Trophoblast cell (in vitro differentiated cells and primary cell): ENCODE results near the gene RAI1.

Source experiments
- DNase-seq, 2 donors: peaks; one replicate each; pipeline ENCODE4 v3.0.0-alpha.2; 2016
- H2AFZ ChIP-seq: 2 replicates; pipeline ENCODE4 v1.6.1; 2013; ENCODE audit warnings: low read length, moderate library complexity, mild to moderate bottlenecking; ENCODE audit not compliant: insufficient read depth, poor library complexity
- H2AK5ac ChIP-seq: 2 replicates; pipeline ENCODE4 v1.6.1; 2013; ENCODE audit warnings: mild to moderate bottlenecking, low read length
- H2BK120ac ChIP-seq: 2 replicates; pipeline ENCODE4 v1.6.1; 2013; ENCODE audit warnings: low read length, mild to moderate bottlenecking, moderate library complexity; ENCODE audit not compliant: insufficient read depth, poor library complexity
- H2BK12ac ChIP-seq: 2 replicates; pipeline ENCODE4 v1.6.1; 2013; ENCODE audit warnings: mild to moderate bottlenecking, low read length, moderate library complexity
- H2BK5ac ChIP-seq: 2 replicates; pipeline ENCODE4 v1.6.1; 2013; ENCODE audit warnings: low read length, low read depth, moderate library complexity, mild to moderate bottlenecking; ENCODE audit not compliant: poor library complexity
- H3K14ac ChIP-seq: 2 replicates; pipeline ENCODE4 v1.6.1; 2013; ENCODE audit warnings: mild to moderate bottlenecking, low read length
- H3K18ac ChIP-seq: 2 replicates; pipeline ENCODE4 v1.6.1; 2013; ENCODE audit warnings: mild to moderate bottlenecking, low read length
- H3K23ac ChIP-seq: 2 replicates; pipeline ENCODE4 v1.6.1; 2013; ENCODE audit warnings: low read length
- H3K27ac ChIP-seq: 2 replicates; pipeline ENCODE4 v1.5.1; 2013; ENCODE audit warnings: low read depth, mild to moderate bottlenecking, inconsistent platforms, low read length, moderate library complexity
- H3K27me3 ChIP-seq: 2 replicates; pipeline ENCODE4 v1.6.1; 2013; ENCODE audit warnings: inconsistent platforms, mild to moderate bottlenecking, low read length, moderate library complexity; ENCODE audit not compliant: insufficient read depth
- H3K36me3 ChIP-seq, 2 experiments: 1 replicate in 1 of 2; 2 replicates in 1 of 2; pipeline ENCODE4 v1.6.1; 2013; ENCODE audit warnings: low read length in 2 of 2, mild to moderate bottlenecking in 2 of 2, moderate library complexity in 1 of 2; ENCODE audit not compliant: insufficient read depth in 2 of 2, control insufficient read depth in 1 of 2
- H3K4ac ChIP-seq: 2 replicates; pipeline ENCODE4 v1.6.1; 2013; ENCODE audit warnings: low read depth, mild to moderate bottlenecking, low read length, moderate library complexity
- H3K4me1 ChIP-seq, 2 experiments: 1 replicate in 1 of 2; 2 replicates in 1 of 2; pipeline ENCODE4 v1.6.1; 2013; ENCODE audit warnings: low read length in 2 of 2, mild to moderate bottlenecking in 2 of 2, moderate library complexity in 1 of 2; ENCODE audit not compliant: insufficient read depth in 2 of 2, control insufficient read depth in 1 of 2
- H3K4me2 ChIP-seq: 2 replicates; pipeline ENCODE4 v1.6.1; 2013; ENCODE audit warnings: inconsistent platforms, mild to moderate bottlenecking, low read length, moderate library complexity
- H3K4me3 ChIP-seq: 2 replicates; pipeline ENCODE4 v1.5.1; 2013; ENCODE audit warnings: mild to moderate bottlenecking, low read depth, low read length, inconsistent platforms
- H3K79me1 ChIP-seq: one replicate; pipeline ENCODE4 v1.6.1; 2013; ENCODE audit warnings: low read length
- H3K79me2 ChIP-seq: 2 replicates; pipeline ENCODE4 v1.6.1; 2013; ENCODE audit warnings: low read length, mild to moderate bottlenecking; ENCODE audit not compliant: control insufficient read depth, insufficient read depth, poor library complexity
- H3K9ac ChIP-seq: 2 replicates; pipeline ENCODE4 v1.6.1; 2013; ENCODE audit warnings: mild to moderate bottlenecking, low read length
- H3K9me3 ChIP-seq: 2 replicates; pipeline ENCODE4 v1.6.1; 2013; ENCODE audit warnings: low read depth, mild to moderate bottlenecking, control low read depth, inconsistent platforms, low read length; ENCODE audit not compliant: insufficient read depth
- H4K12ac ChIP-seq: 2 replicates; pipeline ENCODE4 v1.6.1; 2013; ENCODE audit warnings: low read depth, mild to moderate bottlenecking, low read length, moderate library complexity
- H4K8ac ChIP-seq: 2 replicates; pipeline ENCODE4 v1.6.1; 2013; ENCODE audit warnings: low read depth, mild to moderate bottlenecking, low read length, moderate library complexity
- H4K91ac ChIP-seq: one replicate; pipeline ENCODE4 v1.6.1; 2013; ENCODE audit warnings: low read depth, mild to moderate bottlenecking, low read length, moderate library complexity
- WGBS: extraction: QIAGEN DNeasy Blood & Tissue Kit; methylation state at CpG from one replicate; pipeline ENCODE4 v1.1.7; 2013; ENCODE audit warnings: missing lambda C conversion rate; ENCODE audit not compliant: insufficient read length, insufficient coverage; ENCODE audit errors: extremely low coverage; 5-methylcytosine and 5-hydroxymethylcytosine counted together

The RAI1 gene

GRCh38 chr17:17750881-17751280 lies 69.6 kb downstream of the RAI1 start:
- Histone ChIP-seq H3K79me2 (peaks cover 3% of the 10 kb centered on the region), H2AK5ac (no peak overlapping the region), H2BK5ac (no peak overlapping the region), H3K9ac (no peak overlapping the region), H4K8ac (no peak overlapping the region), H2BK120ac (no peak overlapping the region), H3K4me3 (no peak overlapping the region), H3K9me3 (peaks cover 3% of the 10 kb centered on the region), H3K4me1 (peaks cover 15 to 23% of the 10 kb centered on the region in 2 experiments), H4K91ac (no peak overlapping the region), H3K4ac (no peak overlapping the region), H3K4me2 (no peak overlapping the region), H3K27me3 (no peaks in the 10 kb centered on the region), H3K79me1 (peaks cover 10% of the 10 kb centered on the region), H4K12ac (no peak overlapping the region), H2AFZ (no peak overlapping the region), H3K18ac (no peak overlapping the region), H3K23ac (no peak overlapping the region), H3K27ac (peak overlapping the region; percentile 23), H2BK12ac (no peak overlapping the region), H3K36me3 (peaks cover 2 to 9% of the 10 kb centered on the region in 2 experiments), H3K14ac (no peak overlapping the region)
- DNase-seq, result peak in 1 of 2 donors; percentile 11
- WGBS, result no CpG with 5 or more reads among the region's 8 CpGs

GRCh38 chr17:17751489-17752088 lies 70.3 kb downstream of the RAI1 start:
- Histone ChIP-seq H3K14ac (no peak overlapping the region), H3K9ac (no peak overlapping the region), H4K91ac (no peak overlapping the region), H4K12ac (no peak overlapping the region), H3K79me2 (peaks cover 3% of the 10 kb centered on the region), H2AK5ac (peak overlapping the region; percentile 42), H3K4ac (no peak overlapping the region), H3K27ac (peak overlapping the region; percentile 23), H2BK12ac (no peak overlapping the region), H3K9me3 (peaks cover 3% of the 10 kb centered on the region), H3K36me3 (peaks cover 2 to 5% of the 10 kb centered on the region in 2 experiments), H3K79me1 (peaks cover 10% of the 10 kb centered on the region), H2BK120ac (no peak overlapping the region), H3K4me3 (no peak overlapping the region), H4K8ac (peak overlapping the region; percentile 22), H3K18ac (peak overlapping the region; percentile 6), H3K27me3 (no peaks in the 10 kb centered on the region), H2BK5ac (no peak overlapping the region), H3K4me2 (peak overlapping the region; percentile 54), H3K4me1 (peaks cover 15 to 23% of the 10 kb centered on the region in 2 experiments), H3K23ac (no peak overlapping the region), H2AFZ (no peak overlapping the region)
- WGBS, result no CpG with 5 or more reads among the region's 17 CpGs
- peak; percentile 55 to 68 for DNase-seq

DNA sequence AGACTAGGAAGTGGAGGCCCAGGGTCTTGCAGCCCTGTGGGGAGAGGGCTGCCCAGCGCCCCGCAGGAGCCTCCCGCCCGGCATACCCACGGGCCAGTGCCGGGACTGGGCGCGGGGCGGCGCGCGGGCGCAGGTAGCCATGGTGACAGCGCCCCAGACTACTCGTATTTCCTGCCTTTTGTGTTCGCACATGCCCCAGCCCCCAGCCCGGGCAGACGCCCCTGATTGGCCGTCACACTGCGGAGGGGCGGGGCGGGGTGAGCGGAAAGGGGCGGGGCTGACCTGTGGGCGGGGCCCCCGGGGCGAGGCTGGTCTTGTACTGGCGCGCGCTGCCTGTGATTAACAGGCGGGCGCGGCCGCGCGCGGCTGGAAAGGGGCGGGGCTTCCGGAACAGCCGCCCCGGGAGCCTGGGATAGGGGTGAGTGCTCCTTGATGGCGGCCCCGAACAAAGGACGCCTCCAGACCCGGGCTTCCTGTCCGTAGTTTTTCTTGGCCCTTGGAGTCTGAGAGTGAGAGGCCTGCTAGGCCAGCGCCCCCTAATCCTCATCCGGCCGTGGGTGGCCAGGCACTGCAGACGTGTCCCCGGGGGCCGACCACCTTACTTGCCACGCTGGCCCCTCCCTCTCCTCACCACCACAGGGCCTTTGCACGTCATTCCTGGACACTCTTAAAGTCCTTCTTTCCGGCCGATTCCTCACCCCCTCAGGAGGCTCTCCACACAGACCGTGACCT lies 71.0 kb downstream of the RAI1 start:
- Histone ChIP-seq H3K9me3 (peaks cover 3% of the 10 kb centered on the region), H3K4me1 (peaks cover 15 to 23% of the 10 kb centered on the region in 2 experiments), H4K12ac (peak overlapping the region; percentile 99), H2AFZ (peak overlapping the region; percentile 62), H2AK5ac (peak overlapping the region; percentile 6), H3K4ac (peak overlapping the region; percentile 87), H3K9ac (no peak overlapping the region), H3K14ac (peak overlapping the region; percentile 90), H2BK5ac (peak overlapping the region; percentile 81), H3K79me2 (peaks cover 3% of the 10 kb centered on the region), H2BK12ac (peak overlapping the region; percentile 67), H2BK120ac (peak overlapping the region; percentile 89), H3K4me2 (peak overlapping the region; percentile 54), H3K23ac (no peak overlapping the region), H3K36me3 (peaks cover 2 to 8% of the 10 kb centered on the region in 2 experiments), H3K27me3 (no peaks in the 10 kb centered on the region), H3K4me3 (peak overlapping the region; percentile 47), H4K91ac (peak overlapping the region; percentile 95), H3K27ac (peak overlapping the region; percentile 61), H3K79me1 (peaks cover 10% of the 10 kb centered on the region), H4K8ac (peak overlapping the region; percentile 97), H3K18ac (peak overlapping the region; percentile 96)
- no CpG with 5 or more reads among the region's 57 CpGs for WGBS
- peak; percentile 96 for DNase-seq

- H2BK12ac ChIP-seq, result peak overlapping the region; percentile 34
- peak overlapping the region; percentile 50 for H3K4me2 ChIP-seq
- whole genome bisulfite sequencing, result no CpG with 5 or more reads among the region's 9 CpGs
- no peak for DNase-seq
- H3K79me2 ChIP-seq, result peaks cover 3% of the 10 kb centered on the region
- H2AFZ ChIP-seq, result peak overlapping the region; percentile 5
- H3K9me3 ChIP-seq, result peaks cover 3% of the 10 kb centered on the region
- H3K14ac ChIP-seq, result peak overlapping the region; percentile 90
- H2BK5ac ChIP-seq, result peak overlapping the region; percentile 29
- peaks cover 2 to 10% of the 10 kb centered on the region in 2 experiments for H3K36me3 ChIP-seq
- peak overlapping the region; percentile 97 for H4K8ac ChIP-seq
- peak overlapping the region; percentile 96 for H3K18ac ChIP-seq
- peak overlapping the region; percentile 6 for H2AK5ac ChIP-seq
- H3K23ac ChIP-seq, result no peak overlapping the region
- no peak overlapping the region for H3K4me3 ChIP-seq
- H3K4ac ChIP-seq, result peak overlapping the region; percentile 35
- H3K27ac ChIP-seq, result peak overlapping the region; percentile 61
- H2BK120ac ChIP-seq, result peak overlapping the region; percentile 89
- peaks cover 15 to 23% of the 10 kb centered on the region in 2 experiments for H3K4me1 ChIP-seq
- H4K12ac ChIP-seq, result peak overlapping the region; percentile 99
- H4K91ac ChIP-seq, result peak overlapping the region; percentile 95
- no peaks in the 10 kb centered on the region for H3K27me3 ChIP-seq
- peaks cover 10% of the 10 kb centered on the region for H3K79me1 ChIP-seq
- H3K9ac ChIP-seq, result no peak overlapping the region
Observed at GRCh38 chr17:17752821-17753321, 71.6 kb downstream of the RAI1 start.
